NCI-H2029 treated with DMSO at 0.1 percent for 48 hours (cell line): Measurements from ENCODE around the gene MT1G.
"Not testable (repeated sequence)": the region's sequence is repeated elsewhere in the genome, so short reads cannot be mapped to it uniquely, and the experiment has no call there.

ENCODE experiments used
- DNase-seq: peaks from one replicate; lab custom pipeline; 2025; lab: John Stamatoyannopoulos, UW

Gene MT1G

GRCh38 chr16:56684926-56685590, 17.2 kb upstream of the MT1G start:
- no peak for DNase-seq

- no peak for DNase-seq
Observed at GRCh38 chr16:56684256-56684925, 16.5 kb upstream of the MT1G start.

- DNase-seq = no peak
Observed at GRCh38 chr16:56683424-56684172, 15.7 kb upstream of the MT1G start.

GRCh38 chr16:56682703-56683397, 15.0 kb upstream of the MT1G start:
- DNase-seq = no peak

- DNase-seq = peak; percentile 55
Observed at GRCh38 chr16:56681939-56682702, 14.3 kb upstream of the MT1G start, which contains the start of gene MT1X. Gene MT1X, plus strand, starts transcription at chr16:56682470. Its CDS starts 71 bp downstream, at chr16:56682541.

- no peak for DNase-seq
Observed at GRCh38 chr16:56679818-56680217, 12.0 kb upstream of the MT1G start.

- no peak for DNase-seq
Observed at GRCh38 chr16:56679078-56679730, 11.3 kb upstream of the MT1G start.

- DNase-seq = no peak
Observed at GRCh38 chr16:56677474-56677873, 9.6 kb upstream of the MT1G start.

- DNase-seq = no peak
Observed at GRCh38 chr16:56675685-56676210, 7.9 kb upstream of the MT1G start.

GRCh38 chr16:56674570-56674969, 6.7 kb upstream of the MT1G start:
- not testable (repeated sequence) for DNase-seq

GRCh38 chr16:56673921-56674320, 6.1 kb upstream of the MT1G start:
- no peak for DNase-seq

GRCh38 chr16:56672761-56673536, 5.1 kb upstream of the MT1G start:
- peak; percentile 30 for DNase-seq

- not testable (repeated sequence) for DNase-seq
Observed at GRCh38 chr16:56672171-56672570, 4.3 kb upstream of the MT1G start.

GRCh38 chr16:56671691-56672090, 3.8 kb upstream of the MT1G start:
- not testable (repeated sequence) for DNase-seq

- no peak for DNase-seq
Observed at GRCh38 chr16:56670620-56670934, 2.7 kb upstream of the MT1G start.

- DNase-seq = no peak
Observed at GRCh38 chr16:56669840-56670619, 2.2 kb upstream of the MT1G start.

GRCh38 chr16:56669005-56669839, 1.4 kb upstream of the MT1G start, which contains the start of gene MT1H:
Gene MT1H, plus strand, starts transcription at chr16:56669814. Its CDS starts 71 bp downstream, at chr16:56669885.
- DNase-seq = no peak
